ENCODE results near the gene HIPK2.

Gene HIPK2

DNA sequence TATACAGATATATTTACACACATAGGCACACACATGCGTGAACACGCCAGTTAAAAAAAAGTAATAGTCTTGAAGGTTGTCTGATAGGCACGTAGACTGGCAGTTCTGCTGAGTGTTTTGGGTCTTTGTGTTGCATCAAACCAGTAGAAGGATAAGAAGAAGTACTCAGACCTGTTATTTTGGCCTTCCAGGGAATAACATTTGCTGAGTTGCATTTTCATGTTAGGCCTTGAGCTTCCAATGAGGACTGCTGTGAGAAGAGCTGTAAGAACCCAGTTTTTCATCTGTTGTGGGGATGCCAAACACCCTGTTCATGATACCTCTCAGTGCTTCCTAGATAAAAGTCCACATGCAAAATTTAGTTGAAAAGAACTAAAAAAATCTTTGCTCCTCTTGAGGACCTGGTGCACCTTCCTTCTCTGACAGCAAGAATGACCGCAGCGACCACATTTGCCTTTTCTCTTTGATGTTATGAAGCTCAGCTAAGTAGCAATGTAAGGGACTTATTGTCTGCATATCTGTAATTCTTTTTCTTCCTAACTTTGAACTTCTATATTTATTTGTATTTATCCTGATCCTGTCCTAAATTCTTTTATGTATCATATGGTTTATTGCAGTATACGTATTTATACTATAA, 27.2 kb downstream of the HIPK2 start:
- DNase-seq (ENCODE audit: low read depth), result no peak

DNA sequence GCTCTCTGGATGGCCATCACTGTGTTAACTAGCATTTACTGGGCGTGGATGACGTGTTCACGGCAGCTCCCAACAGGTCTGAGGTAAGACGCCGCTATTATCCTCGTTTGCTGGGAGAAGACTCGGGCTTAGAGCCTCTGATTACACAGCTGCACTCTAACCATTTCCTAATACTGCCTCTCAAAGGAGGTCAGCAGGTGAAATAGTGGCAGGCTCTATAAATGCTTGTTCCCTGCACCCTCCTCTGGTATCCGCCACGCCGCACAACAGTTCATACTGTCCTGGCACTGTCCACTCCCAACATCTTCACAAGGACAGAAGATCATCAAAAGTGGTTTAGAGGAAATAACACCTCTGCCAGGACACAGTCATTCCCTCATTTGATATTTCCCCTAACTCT, 28.3 kb downstream of the HIPK2 start:
- DNase-seq (ENCODE audit: low read depth), result no peak

- no peak for DNase-seq (ENCODE audit: low read depth)
These were observed 28.9 kb downstream of the HIPK2 start for GRCh38 chr7:139748941-139749340.

DNA sequence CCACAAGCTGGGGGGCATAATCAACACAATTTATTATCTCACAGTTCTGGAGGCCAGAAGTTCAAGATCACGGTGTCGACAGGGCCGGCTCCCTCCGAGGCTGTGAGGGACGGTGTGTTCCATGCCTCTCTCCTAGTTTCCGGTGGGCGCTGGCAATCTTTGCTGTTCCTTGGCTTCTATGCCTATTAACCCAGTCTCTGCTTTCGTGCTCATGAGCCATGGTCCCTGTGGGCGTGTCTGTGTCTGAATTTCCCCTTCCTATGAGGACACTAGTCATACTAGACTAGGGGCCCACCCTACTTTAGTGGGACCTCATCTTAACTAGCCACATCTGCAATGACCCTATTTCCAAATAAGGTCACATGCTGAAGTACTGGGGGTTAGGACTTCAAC, 29.4 kb downstream of the HIPK2 start:
- DNase-seq (ENCODE audit: low read depth), result no peak

DNA sequence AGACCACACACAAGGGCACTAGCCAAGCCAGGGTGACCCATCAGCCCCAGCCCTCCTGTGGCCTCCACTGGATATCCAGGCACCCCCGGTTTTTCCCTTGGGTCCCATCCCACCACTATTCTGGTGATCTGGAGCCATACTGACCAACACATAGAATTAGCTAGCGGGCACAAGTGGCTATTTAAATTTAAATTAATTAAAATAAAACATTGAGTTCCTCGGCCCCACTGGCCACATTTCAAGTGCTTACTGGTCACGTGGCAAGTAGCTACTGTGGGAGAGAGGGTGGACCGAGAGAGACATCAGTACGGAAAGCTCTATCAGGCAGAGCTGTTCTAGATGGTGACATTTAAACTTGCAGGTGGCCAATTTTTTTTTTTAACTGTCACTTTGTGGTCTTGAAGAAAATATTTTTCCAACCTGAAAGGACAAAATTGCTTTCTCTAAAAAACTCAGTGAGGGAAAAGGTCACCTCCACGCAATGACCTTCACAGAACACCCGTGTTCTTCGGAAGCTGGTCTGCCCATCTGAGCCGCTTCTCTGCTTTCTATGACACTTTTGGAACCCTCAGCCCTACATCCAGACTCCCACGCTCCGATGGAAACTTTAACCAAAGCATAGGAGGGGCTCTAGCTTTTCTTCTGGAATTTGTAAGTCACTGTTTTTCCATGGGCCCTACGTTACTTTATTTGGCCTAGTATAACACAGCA, 30.0 kb downstream of the HIPK2 start:
- DNase-seq (ENCODE audit: low read depth), result no peak

- DNase-seq (ENCODE audit: low read depth), result no peak
These were observed 31.1 kb downstream of the HIPK2 start for GRCh38 chr7:139746652-139747051.

DNA sequence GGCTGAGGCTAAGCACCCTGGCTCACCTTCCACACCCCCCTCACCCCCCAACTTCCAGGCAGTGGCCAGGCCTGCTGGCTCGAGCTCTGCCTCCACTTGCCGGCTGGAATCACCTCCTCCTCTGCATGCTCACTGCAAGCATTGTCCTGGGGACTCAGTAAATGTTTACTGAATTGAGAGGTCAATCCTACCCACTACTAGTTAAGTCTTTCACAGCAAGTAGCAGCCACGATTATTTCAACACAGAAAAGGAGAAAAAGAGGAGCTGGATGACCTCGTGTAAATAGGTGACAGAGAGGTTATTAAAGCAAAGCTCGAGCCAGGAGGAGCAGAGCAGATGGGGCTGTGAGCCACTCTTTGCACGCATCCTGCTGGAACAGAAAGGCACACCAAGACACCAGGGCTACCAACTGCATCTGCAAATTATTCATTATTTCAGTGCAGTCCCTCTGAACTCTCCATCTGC, 32.1 kb downstream of the HIPK2 start:
- no peak for DNase-seq (ENCODE audit: low read depth)

- DNase-seq (ENCODE audit: low read depth), result no peak
These were observed 32.8 kb downstream of the HIPK2 start for GRCh38 chr7:139744768-139745677.

GRCh38 chr7:139743967-139744767, 33.6 kb downstream of the HIPK2 start:
- DNase-seq (ENCODE audit: low read depth), result no peak

- DNase-seq (ENCODE audit: low read depth), result no peak
These were observed 34.4 kb downstream of the HIPK2 start for GRCh38 chr7:139743267-139743966.

DNA sequence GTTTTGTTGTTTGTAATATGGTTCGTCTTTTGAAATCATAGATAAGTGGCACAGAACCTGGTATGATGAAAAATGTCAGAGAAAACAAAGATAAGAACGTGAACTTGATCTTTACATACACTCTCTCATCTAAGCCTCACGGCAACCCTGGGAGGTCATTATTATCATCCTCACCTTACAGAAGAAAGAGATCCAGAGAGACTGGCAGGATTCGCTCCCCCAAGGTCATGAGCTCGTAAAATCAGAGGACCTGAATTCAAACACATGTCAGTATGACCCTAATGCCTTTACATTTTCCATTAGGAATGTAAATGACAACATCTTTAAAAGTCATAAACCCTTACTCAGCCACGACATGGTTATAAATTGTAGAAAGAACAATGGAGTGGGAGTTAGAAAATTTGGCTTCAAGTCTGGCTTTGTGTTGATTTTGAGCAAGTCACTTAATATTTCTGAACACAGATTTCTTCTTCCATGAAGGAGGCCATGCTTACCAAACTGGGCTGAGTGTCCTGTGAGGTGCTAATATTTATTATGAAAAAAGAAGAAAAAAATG, 35.9 kb downstream of the HIPK2 start:
- no peak for DNase-seq (ENCODE audit: low read depth)

- DNase-seq (ENCODE audit: low read depth), result no peak
These were observed 36.6 kb downstream of the HIPK2 start for GRCh38 chr7:139741239-139741638.

GRCh38 chr7:139739863-139740597, 37.8 kb downstream of the HIPK2 start:
- DNase-seq (ENCODE audit: low read depth), result no peak

GRCh38 chr7:139738772-139739171, 39.0 kb downstream of the HIPK2 start:
- DNase-seq (ENCODE audit: low read depth), result no peak

DNA sequence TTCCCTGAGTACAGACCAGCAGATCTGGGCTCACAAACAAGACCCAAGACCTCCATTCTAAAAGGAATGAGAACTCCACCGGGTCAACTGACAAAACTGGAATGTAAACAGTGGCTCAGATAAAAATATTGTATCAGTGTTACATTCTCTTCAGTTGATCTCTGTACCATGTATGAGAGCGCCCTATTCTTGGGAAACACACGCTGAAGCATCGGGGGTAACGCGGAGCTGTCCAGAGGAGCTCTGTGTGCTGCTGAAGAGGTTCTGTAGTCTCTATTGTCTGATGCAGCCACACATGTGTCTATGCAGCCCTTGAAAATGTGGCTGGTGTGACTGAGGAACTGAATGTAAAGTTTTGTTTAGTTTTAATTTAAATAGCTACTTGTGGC, 39.7 kb downstream of the HIPK2 start:
- DNase-seq (ENCODE audit: low read depth), result no peak

DNA sequence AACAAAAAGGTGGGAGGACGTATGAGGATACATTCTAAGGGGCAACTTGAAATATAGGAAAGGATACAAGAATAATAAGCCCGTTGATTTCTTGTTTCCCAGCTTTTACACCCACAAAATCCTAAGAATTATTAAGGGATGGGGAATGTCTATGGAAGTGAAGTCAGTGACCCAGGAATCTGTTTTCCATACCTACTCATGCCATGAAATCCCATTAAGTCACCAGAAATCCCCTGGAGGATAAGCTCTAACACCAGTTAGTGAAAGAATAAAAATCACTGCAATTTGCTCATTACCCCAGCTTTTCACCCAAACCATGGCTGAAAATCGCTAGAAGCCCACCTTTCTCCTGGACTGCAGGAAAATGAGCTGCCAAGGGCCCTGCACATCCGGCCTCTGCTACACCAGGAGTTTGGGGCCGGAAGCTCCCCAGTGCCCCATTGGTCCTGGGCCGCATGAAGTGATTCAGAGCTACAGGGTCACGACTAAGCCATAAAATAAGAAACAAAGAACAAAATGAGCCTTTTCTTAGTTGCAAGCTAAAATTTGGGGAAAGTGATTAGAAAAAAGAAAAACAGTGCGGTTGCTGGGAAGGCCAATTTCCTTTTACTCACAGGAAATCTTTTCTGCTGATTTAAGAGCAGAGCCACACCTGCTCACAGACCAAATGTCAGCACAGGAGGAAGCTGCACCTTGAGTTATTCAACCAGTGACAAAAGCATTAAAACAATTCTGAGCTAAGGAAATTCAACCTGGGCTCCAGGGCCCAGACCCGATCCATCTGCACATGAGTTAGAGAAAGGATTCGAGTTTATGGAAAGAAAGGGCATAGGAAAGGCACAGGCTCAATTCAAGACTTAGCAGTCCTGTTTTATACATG, 40.3 kb downstream of the HIPK2 start:
- DNase-seq (ENCODE audit: low read depth), result no peak

- DNase-seq (ENCODE audit: low read depth), result no peak
These were observed 41.7 kb downstream of the HIPK2 start for GRCh38 chr7:139735912-139736595.

GRCh38 chr7:139735466-139735865, 42.3 kb downstream of the HIPK2 start:
- no peak for DNase-seq (ENCODE audit: low read depth)

DNA sequence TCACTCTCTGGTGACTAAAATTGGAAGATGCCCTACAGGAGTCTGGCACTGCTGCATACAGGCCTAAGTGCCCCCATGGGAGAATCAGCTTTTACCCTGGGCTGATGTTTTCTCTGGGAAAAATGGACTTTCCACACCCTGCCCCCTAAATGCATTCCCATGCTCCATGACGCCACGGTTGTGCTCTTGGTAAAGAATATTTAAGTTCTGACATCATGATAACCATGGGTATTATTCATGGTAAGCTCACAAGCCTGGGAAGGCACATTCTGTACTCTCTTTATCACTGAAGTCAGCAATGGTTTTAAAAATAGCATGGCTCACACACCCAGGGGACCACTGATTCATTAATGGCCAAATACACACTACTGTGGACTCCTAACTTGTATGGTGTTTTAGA, 43.4 kb downstream of the HIPK2 start:
- no peak for DNase-seq (ENCODE audit: low read depth)

Data from T-helper 22 cell (primary cell).